Germinal center (tissue), 1 donor: ENCODE data around the gene SPEM1.
A peak's percentile ranks its signal among the peaks of the same experiment; 100 is the strongest.

Experiments
- DNase-seq: peaks from one replicate; pipeline ENCODE4 v3.0.0; 2012; ENCODE audit warnings: mixed read lengths, low spot score

SPEM1 gene

GRCh38 chr17:7418472-7419152 lies 1.5 kb upstream of the SPEM1 start:
- no peak for DNase-seq

- DNase-seq: no peak
These were observed 1.1 kb downstream of the SPEM1 start for GRCh38 chr17:7421186-7421585.

GRCh38 chr17:7423679-7424078 lies 3.6 kb downstream of the SPEM1 start:
- DNase-seq: no peak

GRCh38 chr17:7425316-7425715 lies 5.2 kb downstream of the SPEM1 start, which contains the start of gene SPEM2:
SPEM2 (plus strand) TSS chr17:7425616; CDS start chr17:7425689, 73 bp downstream.
- no peak for DNase-seq

- no peak for DNase-seq
These were observed 5.6 kb downstream of the SPEM1 start for GRCh38 chr17:7425756-7426155.

GRCh38 chr17:7426203-7426863 lies 6.2 kb downstream of the SPEM1 start:
- DNase-seq: no peak

GRCh38 chr17:7426896-7427489 lies 6.9 kb downstream of the SPEM1 start:
- no peak for DNase-seq

GRCh38 chr17:7427549-7427948 lies 7.4 kb downstream of the SPEM1 start:
- DNase-seq: no peak

- DNase-seq: no peak
These were observed 8.4 kb downstream of the SPEM1 start, which contains the start of gene SPEM3 for GRCh38 chr17:7428557-7428956. SPEM3 (plus strand) TSS chr17:7428857; CDS start chr17:7428903, 46 bp downstream.

- no peak for DNase-seq
These were observed 9.6 kb downstream of the SPEM1 start for GRCh38 chr17:7429722-7430121.

GRCh38 chr17:7431231-7431630 lies 11.1 kb downstream of the SPEM1 start:
- no peak for DNase-seq

- DNase-seq: no peak
These were observed 12.2 kb downstream of the SPEM1 start for GRCh38 chr17:7432296-7432695.

- peak; percentile 64 for DNase-seq
These were observed 15.8 kb downstream of the SPEM1 start for GRCh38 chr17:7435676-7436555.

GRCh38 chr17:7436556-7437368 lies 16.6 kb downstream of the SPEM1 start:
- DNase-seq: peak; percentile 82

GRCh38 chr17:7437369-7437863 lies 17.3 kb downstream of the SPEM1 start:
- DNase-seq: no peak

- peak; percentile 36 for DNase-seq
These were observed 18.0 kb downstream of the SPEM1 start for GRCh38 chr17:7437950-7438614.

GRCh38 chr17:7438656-7439460 lies 18.7 kb downstream of the SPEM1 start:
- DNase-seq: no peak

- DNase-seq: no peak
These were observed 19.5 kb downstream of the SPEM1 start, which contains the start of gene FGF11 for GRCh38 chr17:7439462-7440112. FGF11 (plus strand) TSS chr17:7439512; CDS start chr17:7439621, 109 bp downstream.
